GM12892 (cell line): Measurements from ENCODE around the gene CPED1.

Experiments
- POLR2A ChIP-seq: IDR thresholded peaks from 2 replicates; pipeline ENCODE4 v1.6.1; 2011; ENCODE audit warnings: low read depth, low read length, control low read depth
- POLR2AphosphoS5 ChIP-seq: IDR thresholded peaks from 2 replicates; pipeline ENCODE4 v1.6.1; 2011; ENCODE audit warnings: low read depth, low read length, control low read depth

GRCh38 chr7:121053219-121053618 is 64.7 kb downstream of the CPED1 start:
- TF ChIP-seq POLR2A = no peak
- no peak for TF ChIP-seq POLR2AphosphoS5
